NCI-H2196 (cell line): ENCODE measurements around the gene A1BG.
"Not testable (repeated sequence)": the region's sequence is repeated elsewhere in the genome, so short reads cannot be mapped to it uniquely, and the experiment has no call there.

ENCODE experiments used
- DNase-seq: peaks from one replicate; lab custom pipeline; 2025; ENCODE audit not compliant: unreplicated experiment; lab: John Stamatoyannopoulos, UW

Gene A1BG

DNA sequence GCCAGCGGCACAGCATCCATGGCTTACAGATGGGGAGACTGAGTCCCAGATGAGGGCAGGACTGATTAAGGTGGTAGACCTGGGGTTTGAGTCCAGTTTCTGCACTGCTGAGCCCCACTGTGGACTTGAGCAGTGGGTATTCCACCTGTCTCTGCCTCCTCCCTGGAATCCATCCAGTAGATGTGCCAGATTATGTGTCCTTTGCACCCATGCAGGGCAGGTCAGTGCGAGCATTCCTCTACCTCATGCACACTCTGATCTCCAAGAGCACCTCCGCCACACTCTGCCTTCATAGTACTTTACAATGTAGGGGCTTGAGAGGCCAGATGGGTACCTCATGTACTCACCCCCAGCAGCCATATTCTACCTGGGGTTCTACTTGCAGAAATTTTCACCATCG, 16.5 kb downstream of the A1BG start:
- no peak for DNase-seq

- DNase-seq, result no peak
Measured at GRCh38 chr19:58336216-58336615, 17.1 kb downstream of the A1BG start.

DNA sequence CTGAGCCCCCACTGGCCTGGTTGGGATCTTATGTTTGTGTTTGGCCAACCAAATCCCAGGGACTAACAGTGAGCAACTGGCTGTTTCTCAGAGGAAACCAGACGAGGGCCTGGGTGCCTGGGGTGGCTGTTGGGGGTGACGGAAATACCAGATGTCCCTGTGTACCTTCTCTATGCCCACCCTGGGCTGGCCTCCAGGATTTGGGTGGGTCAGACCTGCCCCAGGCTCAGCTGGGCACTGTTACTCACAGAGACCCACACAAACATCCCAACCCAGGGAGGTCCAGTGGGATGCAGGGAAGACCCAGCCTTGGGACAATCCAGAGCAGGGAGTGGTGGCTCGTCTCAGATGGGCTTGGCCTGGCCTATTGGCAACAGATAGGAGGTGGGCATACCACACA, 17.7 kb downstream of the A1BG start:
- DNase-seq, result no peak

DNA sequence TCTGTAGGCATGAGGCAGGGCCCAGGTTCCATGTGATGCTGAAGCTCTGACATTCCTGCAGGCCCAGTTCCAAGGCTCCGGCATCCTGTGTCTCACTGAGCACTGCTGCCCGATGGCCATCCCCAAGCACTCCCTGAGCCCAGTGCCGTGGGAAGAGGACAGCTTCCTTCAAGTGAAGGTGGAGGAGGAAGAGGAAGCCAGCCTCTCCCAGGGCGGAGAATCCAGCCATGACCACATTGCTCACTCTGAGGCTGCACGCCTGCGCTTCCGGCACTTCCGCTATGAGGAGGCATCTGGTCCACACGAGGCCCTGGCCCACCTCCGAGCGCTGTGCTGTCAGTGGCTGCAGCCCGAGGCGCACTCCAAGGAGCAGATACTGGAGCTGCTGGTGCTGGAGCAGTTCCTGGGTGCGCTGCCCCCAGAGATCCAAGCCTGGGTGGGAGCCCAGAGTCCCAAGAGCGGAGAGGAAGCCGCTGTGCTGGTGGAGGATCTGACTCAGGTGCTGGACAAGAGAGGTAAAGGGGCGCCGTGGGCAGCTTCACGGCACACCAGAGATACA, 18.5 kb downstream of the A1BG start:
- DNase-seq, result no peak

DNA sequence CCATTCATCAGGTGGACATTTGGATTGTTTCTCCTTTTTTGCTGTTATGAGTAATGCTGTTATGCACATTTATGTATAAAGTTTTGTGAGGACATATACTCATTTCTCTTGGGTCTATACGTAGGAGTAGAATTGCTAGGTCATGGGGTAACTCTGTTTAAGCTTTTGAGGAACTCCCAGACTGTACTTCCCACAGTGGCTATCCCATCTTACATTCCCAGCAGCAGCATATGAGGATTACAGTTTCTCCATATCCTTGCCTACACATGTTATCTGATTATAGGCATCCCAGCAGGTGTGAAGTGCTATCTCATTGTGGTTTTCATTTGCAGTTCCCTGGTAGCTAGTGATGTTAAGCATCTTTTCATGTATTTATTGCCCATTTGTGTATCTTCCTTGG, 20.6 kb downstream of the A1BG start:
- DNase-seq, result no peak

DNA sequence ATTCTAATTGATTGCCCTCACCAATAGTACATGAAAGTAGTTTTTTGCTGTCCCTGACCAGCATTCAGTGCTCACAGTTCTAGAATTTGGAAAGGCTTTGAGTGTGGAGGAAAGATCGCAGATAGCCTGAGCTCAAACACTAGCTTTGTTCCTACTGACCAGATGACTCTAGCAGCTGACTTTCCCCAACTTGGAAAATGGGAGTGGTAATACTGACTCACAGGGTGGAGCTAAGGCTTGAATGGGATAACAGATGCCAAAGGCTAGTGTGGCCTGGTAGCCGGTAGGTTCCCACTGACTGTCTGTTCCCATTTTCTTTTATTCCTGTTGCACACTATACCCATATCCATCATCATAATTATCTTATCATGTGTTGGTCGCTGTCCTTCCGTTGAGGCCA, 22.8 kb downstream of the A1BG start:
- DNase-seq, result no peak

- no peak for DNase-seq
Measured at GRCh38 chr19:58328999-58329398, 24.3 kb downstream of the A1BG start.

DNA sequence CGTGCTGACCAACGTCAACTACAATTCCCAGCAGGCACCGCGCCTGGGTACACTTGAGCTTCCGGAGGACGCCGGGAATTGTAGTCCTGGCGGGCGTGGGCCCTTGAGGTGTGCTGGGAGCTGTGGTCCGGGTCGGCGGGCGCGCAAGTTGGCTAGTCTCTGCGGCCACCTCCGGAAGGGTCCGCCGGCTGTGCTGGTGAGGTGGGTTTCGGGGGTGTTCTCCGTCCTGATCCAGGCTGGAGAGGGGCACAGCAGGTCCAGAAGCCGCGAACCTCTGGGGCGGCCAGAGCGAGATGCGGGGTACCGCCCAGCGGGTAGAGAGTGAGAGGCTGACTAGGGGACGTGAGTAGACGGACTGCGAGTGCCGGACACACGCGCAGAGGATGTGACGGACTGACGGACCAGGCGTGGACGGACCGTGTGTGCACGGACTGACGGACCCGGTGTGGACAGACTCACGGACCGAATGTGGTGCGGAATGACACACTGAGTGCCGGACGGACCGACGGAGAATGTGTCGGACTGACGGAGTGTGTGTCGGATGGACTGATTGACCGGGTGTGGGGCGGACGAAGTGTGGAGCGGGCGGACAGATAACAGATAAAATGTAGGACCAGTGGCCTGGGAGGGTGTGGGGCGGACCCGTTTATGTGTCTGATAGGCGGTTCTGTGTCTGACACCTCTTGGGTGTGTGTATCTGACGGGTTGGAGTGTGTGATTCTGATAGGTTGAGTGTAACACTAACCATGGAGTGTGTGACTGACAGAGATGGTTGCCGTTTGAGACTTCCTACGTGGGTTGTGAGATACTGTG, 26.2 kb downstream of the A1BG start, which contains the start of gene ZSCAN22:
TSS of gene ZSCAN22 (plus strand) at position 81 of the 813 bp plus-strand sequence. CDS start 7,809 bp downstream, outside the sequence.
- DNase-seq, result peak; percentile 93

- no peak for DNase-seq
Measured at GRCh38 chr19:58326501-58326913, 26.8 kb downstream of the A1BG start.

DNA sequence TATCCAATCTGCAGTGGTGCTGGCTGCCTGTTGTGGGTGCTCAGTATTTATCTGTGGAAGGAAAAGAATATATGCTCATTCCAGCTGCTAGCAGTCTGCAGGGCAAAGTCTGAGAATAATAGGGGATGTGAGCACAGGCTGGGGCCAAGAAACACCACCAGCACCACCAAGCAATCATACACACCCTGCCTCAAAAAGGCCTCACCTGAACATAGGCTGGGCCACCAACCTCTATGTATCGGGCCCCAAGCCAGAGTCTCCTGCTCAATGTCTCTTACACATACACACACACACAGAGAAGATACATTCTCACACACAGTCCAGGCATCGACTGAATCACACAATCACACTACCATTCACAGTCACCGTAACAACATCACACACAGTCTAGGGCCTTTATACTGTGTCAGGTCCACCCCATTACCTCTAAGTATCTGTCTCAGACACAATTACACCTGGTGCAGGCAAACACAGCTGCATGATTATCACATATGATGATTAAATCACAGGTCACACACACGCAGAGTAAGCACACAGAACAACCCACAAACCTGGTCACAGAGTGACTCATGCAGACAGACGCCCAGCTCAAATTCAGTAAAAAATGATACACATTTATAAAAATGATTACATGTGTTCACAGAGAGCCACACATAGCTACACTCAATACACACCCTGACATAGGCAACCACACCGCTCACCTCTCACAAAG, 27.8 kb downstream of the A1BG start:
- DNase-seq, result no peak

- DNase-seq, result no peak
Measured at GRCh38 chr19:58319241-58319640, 34.1 kb downstream of the A1BG start.

GRCh38 chr19:58318297-58318696, 35.0 kb downstream of the A1BG start:
- DNase-seq, result no peak

GRCh38 chr19:58317476-58318072, 35.7 kb downstream of the A1BG start:
- DNase-seq, result no peak

DNA sequence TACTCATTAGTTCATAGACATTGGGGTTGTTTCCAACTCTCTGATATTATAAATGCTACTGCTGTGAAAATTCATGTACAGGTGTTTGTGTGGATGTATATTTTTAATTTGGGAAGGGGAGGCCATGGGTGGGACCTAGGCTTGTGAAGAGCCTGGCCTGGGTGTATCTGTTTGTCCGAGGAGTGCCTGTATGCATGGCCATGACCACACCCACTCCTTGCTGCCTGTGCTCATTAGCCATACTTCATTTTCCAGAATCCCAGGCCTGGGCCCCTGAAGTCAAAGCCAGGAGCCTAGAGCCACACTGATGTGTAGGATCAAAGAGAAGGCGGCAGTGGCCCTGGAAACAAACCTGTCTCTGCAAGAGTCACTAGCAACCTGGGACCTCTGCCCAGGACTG, 37.7 kb downstream of the A1BG start:
- no peak for DNase-seq

- DNase-seq, result no peak
Measured at GRCh38 chr19:58311345-58311865, 41.9 kb downstream of the A1BG start.

- DNase-seq, result not testable (repeated sequence)
Measured at GRCh38 chr19:58310685-58311084, 42.6 kb downstream of the A1BG start.

GRCh38 chr19:58307736-58308135, 45.6 kb downstream of the A1BG start:
- no peak for DNase-seq

GRCh38 chr19:58305932-58306323, 47.4 kb downstream of the A1BG start:
- no peak for DNase-seq

DNA sequence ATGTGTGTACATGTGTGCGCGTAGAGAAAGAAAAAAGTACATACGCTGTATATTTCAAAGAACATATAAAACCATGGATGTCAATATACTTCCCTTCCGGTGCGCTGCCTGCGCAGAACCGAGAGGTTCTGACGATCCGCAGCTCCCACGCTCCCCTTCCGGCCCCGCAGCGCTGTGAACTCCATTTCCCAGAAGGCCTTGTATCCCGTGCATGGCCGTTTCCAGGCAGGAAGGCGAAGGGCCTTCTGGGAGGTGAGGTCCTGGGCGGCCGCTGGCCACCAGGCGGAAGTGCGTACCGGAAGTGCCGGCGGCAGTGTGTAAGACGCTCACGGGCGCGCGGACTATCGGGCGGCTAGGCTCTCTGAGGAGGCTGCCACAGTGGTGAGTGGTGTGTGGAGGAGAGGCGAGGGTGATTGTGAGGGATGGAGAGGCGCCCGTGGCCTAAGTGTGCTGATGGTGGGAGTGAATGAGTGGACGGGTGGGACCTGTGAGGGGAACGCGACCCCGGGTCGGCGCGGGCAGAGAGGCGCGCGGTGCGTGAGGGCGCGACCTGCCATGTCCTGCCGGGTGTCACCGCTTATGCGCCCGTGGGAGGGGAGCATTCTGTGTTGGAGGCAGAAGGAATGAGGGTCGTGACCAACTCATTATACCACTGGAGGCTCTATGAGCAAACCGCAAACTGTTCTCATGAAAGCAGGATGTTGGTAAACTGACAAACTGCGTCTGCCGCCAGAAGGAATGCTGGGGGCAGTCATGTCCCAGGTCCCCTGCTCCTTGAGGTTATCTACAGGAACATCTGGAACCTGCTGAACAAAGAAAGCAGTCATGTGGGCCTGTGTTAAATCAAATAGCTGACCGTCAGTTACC, 48.0 kb downstream of the A1BG start, which contains the start of gene ERVK3-1:
TSS of gene ERVK3-1 (plus strand) at position 313 of the 867 bp plus-strand sequence. CDS start 6,792 bp downstream, outside the sequence.
- peak; percentile 97 for DNase-seq

GRCh38 chr19:58304748-58305064, 48.6 kb downstream of the A1BG start:
- DNase-seq, result no peak
